Activated CD4-positive, alpha-beta memory T cell treated with anti-CD3 and anti-CD28 coated beads for 36 hours (primary cell): ENCODE measurements around the gene ATP8B1. TPM values are rescaled to one million over a fixed set of nuclear protein-coding genes. Genes with fewer than 3 reads are reported as not detected.
"Not testable (repeated sequence)": the region's sequence is repeated elsewhere in the genome, so short reads cannot be mapped to it uniquely, and the experiment has no call there.

Source experiments
- CTCF ChIA-PET: fragments of 350-600 bp; sonication (Branson Sonifier 250); formaldehyde crosslinking; loops from one replicate; lab custom pipeline; 2021; ENCODE audit warnings: antibody characterized with exemption, inconsistent platforms; lab: Charles Lee
- POLR2A ChIA-PET: fragments of 350-600 bp; sonication (Branson Sonifier 250); formaldehyde crosslinking; loops from one replicate; lab custom pipeline; 2021; ENCODE audit warnings: antibody characterized with exemption; lab: Charles Lee
- DNase-seq: peaks from one replicate; pipeline ENCODE4 v3.0.0-alpha.2; 2020
- H3K27ac Mint-ChIP-seq: one replicate; pipeline ENCODE4 v1.8.0; 2021; ENCODE audit warnings: mixed read lengths
- H3K27me3 Mint-ChIP-seq: one replicate; pipeline ENCODE4 v1.8.0; 2021; ENCODE audit warnings: mixed read lengths
- H3K36me3 Mint-ChIP-seq: one replicate; pipeline ENCODE4 v1.8.0; 2021; ENCODE audit warnings: mixed read lengths
- H3K4me1 Mint-ChIP-seq: one replicate; pipeline ENCODE4 v1.8.0; 2021; ENCODE audit warnings: low read depth, mixed read lengths
- H3K4me3 Mint-ChIP-seq: one replicate; pipeline ENCODE4 v1.8.0; 2021; ENCODE audit warnings: mild to moderate bottlenecking, mixed read lengths
- H3K9me3 Mint-ChIP-seq: one replicate; pipeline ENCODE4 v1.8.0; 2021; ENCODE audit warnings: mixed read lengths
- intact Hi-C: fragments of 100-400 bp; cut with micrococcal nuclease; formaldehyde crosslinking; loops from one replicate; pipeline ENCODE4 v1.15.1; 2023
- total RNA-seq, 2 experiments: library from RNA; stranded (reverse); gene quantifications; one replicate each; pipeline ENCODE4 v1.2.3, GENCODE V29; 2021

The ATP8B1 gene
- total RNA-seq, 2 experiments from 2014 or later, result not detected

- Mint-ChIP-seq H3K27ac (no peak overlapping the region), H3K27me3 (no peaks in the 10 kb centered on the region), H3K36me3 (peaks cover 5% of the 10 kb centered on the region), H3K4me3 (no peak overlapping the region), H3K4me1 (no peaks in the 10 kb centered on the region), H3K9me3 (peaks cover 57% of the 10 kb centered on the region)
- ChIA-PET CTCF (no interaction called here), POLR2A (no interaction called here)
- no peak for DNase-seq
- intact Hi-C loops, result no loop called here
Measured at GRCh38 chr18:57727952-57728807, 74.9 kb downstream of the ATP8B1 start.

GRCh38 chr18:57719211-57719935, 83.7 kb downstream of the ATP8B1 start:
- H3K4me3 Mint-ChIP-seq, H3K27me3 Mint-ChIP-seq, CTCF ChIA-PET, H3K27ac Mint-ChIP-seq, POLR2A ChIA-PET, DNase-seq, H3K4me1 Mint-ChIP-seq, intact Hi-C loops: not testable (repeated sequence)
- Mint-ChIP-seq H3K9me3 (peaks cover 36% of the 10 kb centered on the region), H3K36me3 (peaks cover 10% of the 10 kb centered on the region)

GRCh38 chr18:57716549-57716948, 86.6 kb downstream of the ATP8B1 start:
- ChIA-PET CTCF (no interaction called here), POLR2A (no interaction called here)
- no peaks in the 10 kb centered on the region for H3K27me3 Mint-ChIP-seq
- no peak overlapping the region for H3K4me3 Mint-ChIP-seq
- H3K27ac Mint-ChIP-seq, result no peak overlapping the region
- DNase-seq, result no peak
- H3K9me3 Mint-ChIP-seq, result peaks cover 36% of the 10 kb centered on the region
- peaks cover 10% of the 10 kb centered on the region for H3K36me3 Mint-ChIP-seq
- intact Hi-C loops, result no loop called here
- no peaks in the 10 kb centered on the region for H3K4me1 Mint-ChIP-seq

GRCh38 chr18:57715671-57716070, 87.4 kb downstream of the ATP8B1 start:
- no peak for DNase-seq
- Mint-ChIP-seq H3K27ac (no peak overlapping the region), H3K9me3 (peaks cover 39% of the 10 kb centered on the region), H3K36me3 (peaks cover 10% of the 10 kb centered on the region), H3K4me1 (no peaks in the 10 kb centered on the region), H3K4me3 (no peak overlapping the region), H3K27me3 (no peaks in the 10 kb centered on the region)
- ChIA-PET CTCF (no interaction called here), POLR2A (no interaction called here)
- intact Hi-C loops, result no loop called here

GRCh38 chr18:57715073-57715472, 88.0 kb downstream of the ATP8B1 start:
- Mint-ChIP-seq H3K27me3 (no peaks in the 10 kb centered on the region), H3K9me3 (peaks cover 42% of the 10 kb centered on the region), H3K4me1 (no peaks in the 10 kb centered on the region), H3K36me3 (peaks cover 10% of the 10 kb centered on the region), H3K4me3 (no peak overlapping the region), H3K27ac (no peak overlapping the region)
- CTCF ChIA-PET, result no interaction called here
- intact Hi-C loops, result no loop called here
- POLR2A ChIA-PET, result no interaction called here
- DNase-seq, result no peak

- intact Hi-C loops, result no loop called here
- H3K27ac Mint-ChIP-seq, result no peak overlapping the region
- H3K27me3 Mint-ChIP-seq, result no peaks in the 10 kb centered on the region
- peaks cover 39% of the 10 kb centered on the region for H3K9me3 Mint-ChIP-seq
- H3K4me3 Mint-ChIP-seq, result no peak overlapping the region
- POLR2A ChIA-PET, result no interaction called here
- DNase-seq, result no peak
- peaks cover 16% of the 10 kb centered on the region for H3K36me3 Mint-ChIP-seq
- no peaks in the 10 kb centered on the region for H3K4me1 Mint-ChIP-seq
- CTCF ChIA-PET, result no interaction called here
Measured at GRCh38 chr18:57710226-57710625, 92.9 kb downstream of the ATP8B1 start.

GRCh38 chr18:57709335-57709734, 93.8 kb downstream of the ATP8B1 start:
- H3K27ac Mint-ChIP-seq, result no peak overlapping the region
- DNase-seq, result no peak
- CTCF ChIA-PET, result interaction anchor here (0.8 kb wide), 1 partner anchor 27 kb away, joined by 4 read pairs; no protein-coding TSS in a partner anchor
- no peak overlapping the region for H3K4me3 Mint-ChIP-seq
- POLR2A ChIA-PET, result no interaction called here
- peaks cover 32% of the 10 kb centered on the region for H3K9me3 Mint-ChIP-seq
- no peaks in the 10 kb centered on the region for H3K27me3 Mint-ChIP-seq
- H3K4me1 Mint-ChIP-seq, result no peaks in the 10 kb centered on the region
- intact Hi-C loops, result no loop called here
- H3K36me3 Mint-ChIP-seq, result peaks cover 18% of the 10 kb centered on the region

- no peak overlapping the region for H3K27ac Mint-ChIP-seq
- no peak overlapping the region for H3K4me3 Mint-ChIP-seq
- intact Hi-C loops, result no loop called here
- no peak for DNase-seq
- H3K9me3 Mint-ChIP-seq, result peaks cover 33% of the 10 kb centered on the region
- H3K27me3 Mint-ChIP-seq, result no peaks in the 10 kb centered on the region
- H3K36me3 Mint-ChIP-seq, result peaks cover 18% of the 10 kb centered on the region
- ChIA-PET CTCF (no interaction called here), POLR2A (no interaction called here)
- no peaks in the 10 kb centered on the region for H3K4me1 Mint-ChIP-seq
Measured at GRCh38 chr18:57708288-57708687, 94.8 kb downstream of the ATP8B1 start.

GRCh38 chr18:57705832-57706595, 97.1 kb downstream of the ATP8B1 start:
- H3K27ac Mint-ChIP-seq, result no peak overlapping the region
- intact Hi-C loops, result no loop called here
- no peaks in the 10 kb centered on the region for H3K4me1 Mint-ChIP-seq
- CTCF ChIA-PET, result no interaction called here
- H3K36me3 Mint-ChIP-seq, result peaks cover 18% of the 10 kb centered on the region
- POLR2A ChIA-PET, result no interaction called here
- H3K9me3 Mint-ChIP-seq, result peaks cover 37% of the 10 kb centered on the region
- H3K27me3 Mint-ChIP-seq, result no peaks in the 10 kb centered on the region
- DNase-seq, result no peak
- no peak overlapping the region for H3K4me3 Mint-ChIP-seq

- peaks cover 18% of the 10 kb centered on the region for H3K36me3 Mint-ChIP-seq
- H3K27ac Mint-ChIP-seq, result no peak overlapping the region
- no peak overlapping the region for H3K4me3 Mint-ChIP-seq
- intact Hi-C loops, result no loop called here
- DNase-seq, result no peak
- H3K9me3 Mint-ChIP-seq, result peaks cover 33% of the 10 kb centered on the region
- ChIA-PET POLR2A (no interaction called here), CTCF (no interaction called here)
- H3K4me1 Mint-ChIP-seq, result no peaks in the 10 kb centered on the region
- no peaks in the 10 kb centered on the region for H3K27me3 Mint-ChIP-seq
Measured at GRCh38 chr18:57705011-57705410, 98.1 kb downstream of the ATP8B1 start.

GRCh38 chr18:57698571-57699276, 104.4 kb downstream of the ATP8B1 start:
- Mint-ChIP-seq H3K4me3 (no peak overlapping the region), H3K36me3 (peaks cover 4% of the 10 kb centered on the region), H3K9me3 (peaks cover 8% of the 10 kb centered on the region), H3K27me3 (no peaks in the 10 kb centered on the region), H3K27ac (no peak overlapping the region), H3K4me1 (peaks cover 2% of the 10 kb centered on the region)
- ChIA-PET CTCF (interaction anchor here (0.6 kb wide), 1 partner anchor 1982 kb away, joined by 3 read pairs; no protein-coding TSS in a partner anchor), POLR2A (no interaction called here)
- no peak for DNase-seq
- intact Hi-C loops, result no loop called here
